ENCODE results near the gene LRP5.
"Not testable (repeated sequence)": the region's sequence is repeated elsewhere in the genome, so short reads cannot be mapped to it uniquely, and the experiment has no call there.

Gene LRP5

DNA sequence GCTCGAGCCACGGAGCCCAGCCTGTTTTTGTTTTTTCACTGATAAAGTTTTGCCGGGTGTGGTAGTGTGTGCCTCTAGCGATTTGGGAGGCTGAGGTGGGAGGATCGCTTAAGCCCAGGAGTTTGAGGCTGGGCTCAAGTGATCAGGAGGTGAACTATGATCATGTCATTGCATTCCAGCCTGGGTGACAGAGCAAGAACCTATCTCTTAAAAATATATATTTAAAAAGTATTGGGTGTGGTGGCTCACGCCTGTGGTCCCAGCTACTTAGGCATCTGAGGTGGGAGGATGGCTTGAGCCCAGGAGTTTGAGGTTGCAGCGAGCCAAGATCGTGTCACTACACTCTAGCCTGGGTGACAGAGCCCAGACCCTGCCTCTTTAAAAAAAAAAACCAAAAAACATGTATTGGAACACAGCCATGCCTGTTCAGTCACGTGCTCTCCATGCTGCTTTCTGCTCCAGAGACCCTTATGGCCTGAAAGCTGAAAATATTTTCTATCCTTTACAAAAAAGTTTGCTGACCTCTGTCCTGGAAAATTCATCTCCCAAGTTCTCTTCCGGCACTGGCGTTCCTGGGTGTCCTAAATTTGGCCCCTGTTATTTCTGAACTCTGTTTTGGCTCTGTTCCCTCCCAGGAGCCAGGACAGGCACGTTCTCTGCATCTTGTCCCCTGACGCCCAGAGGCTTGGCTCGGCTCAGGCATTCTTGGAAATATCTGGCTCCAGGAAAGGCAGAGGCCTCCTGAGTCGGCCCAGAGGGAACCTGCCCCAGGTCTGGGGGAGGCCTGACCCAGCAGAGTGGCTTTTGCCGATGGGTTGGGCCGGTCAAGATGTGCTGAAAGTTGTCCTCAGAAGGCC is 86.8 kb downstream of the LRP5 start:
- no peak for DNase-seq

DNA sequence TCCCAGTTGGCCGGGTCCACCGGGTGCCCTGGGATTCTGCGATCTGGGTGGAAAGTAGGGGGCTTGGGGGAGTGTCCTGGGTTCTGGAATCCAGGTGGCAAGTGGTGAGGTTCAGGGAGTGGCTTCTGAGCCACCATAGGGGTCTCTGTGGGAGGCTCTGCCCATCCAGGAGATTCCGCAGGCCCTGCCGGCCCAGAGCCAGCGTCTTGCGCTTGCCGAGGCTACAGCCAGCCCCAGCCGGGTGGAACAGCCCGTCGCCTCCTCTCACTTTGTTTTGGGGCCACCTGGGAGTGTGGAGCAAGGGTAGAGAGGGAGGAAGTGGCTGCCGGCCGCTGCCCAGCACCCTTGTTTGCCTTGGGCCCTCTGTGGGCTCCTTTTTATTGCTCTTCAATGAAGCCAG is 87.5 kb downstream of the LRP5 start:
- DNase-seq = no peak

DNA sequence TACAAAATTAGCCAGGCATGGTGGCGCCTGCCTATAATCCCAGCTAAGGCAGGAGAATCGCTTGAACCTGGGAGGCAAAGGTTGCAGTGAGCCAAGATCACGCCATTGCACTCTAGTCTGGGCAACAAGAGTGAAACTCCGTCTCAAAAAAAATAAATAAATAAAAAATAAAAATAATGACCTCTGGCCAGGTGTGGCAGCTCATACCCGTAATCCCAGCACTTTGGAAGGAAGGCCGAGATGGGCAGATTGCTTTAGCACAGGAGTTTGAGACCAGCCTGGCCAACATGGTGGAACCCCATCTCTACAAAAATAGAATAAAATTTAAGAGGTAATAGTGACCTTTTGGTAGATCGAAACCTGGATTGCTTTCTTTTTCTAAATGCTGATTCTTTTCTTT is 88.2 kb downstream of the LRP5 start:
- DNase-seq = not testable (repeated sequence)

DNA sequence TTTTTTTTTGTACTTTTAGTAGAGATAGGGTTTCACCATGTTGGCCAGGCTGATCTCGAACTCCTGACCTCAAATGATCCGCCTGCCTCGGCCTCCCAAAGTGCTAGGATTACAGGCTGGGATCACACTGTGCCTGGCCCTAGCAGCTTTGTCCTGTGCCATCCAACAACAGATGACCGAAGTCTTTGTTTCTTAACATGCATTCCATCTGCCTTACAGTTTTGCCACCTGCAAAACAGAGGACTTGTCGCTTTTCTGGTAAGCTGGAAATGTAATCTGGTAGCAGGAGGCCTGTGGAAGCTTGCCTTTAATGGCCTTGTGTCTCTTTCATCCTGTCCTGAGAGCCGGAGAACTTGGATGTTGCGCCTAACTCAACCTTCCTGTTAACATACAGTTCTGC is 89.5 kb downstream of the LRP5 start:
- no peak for DNase-seq

DNA sequence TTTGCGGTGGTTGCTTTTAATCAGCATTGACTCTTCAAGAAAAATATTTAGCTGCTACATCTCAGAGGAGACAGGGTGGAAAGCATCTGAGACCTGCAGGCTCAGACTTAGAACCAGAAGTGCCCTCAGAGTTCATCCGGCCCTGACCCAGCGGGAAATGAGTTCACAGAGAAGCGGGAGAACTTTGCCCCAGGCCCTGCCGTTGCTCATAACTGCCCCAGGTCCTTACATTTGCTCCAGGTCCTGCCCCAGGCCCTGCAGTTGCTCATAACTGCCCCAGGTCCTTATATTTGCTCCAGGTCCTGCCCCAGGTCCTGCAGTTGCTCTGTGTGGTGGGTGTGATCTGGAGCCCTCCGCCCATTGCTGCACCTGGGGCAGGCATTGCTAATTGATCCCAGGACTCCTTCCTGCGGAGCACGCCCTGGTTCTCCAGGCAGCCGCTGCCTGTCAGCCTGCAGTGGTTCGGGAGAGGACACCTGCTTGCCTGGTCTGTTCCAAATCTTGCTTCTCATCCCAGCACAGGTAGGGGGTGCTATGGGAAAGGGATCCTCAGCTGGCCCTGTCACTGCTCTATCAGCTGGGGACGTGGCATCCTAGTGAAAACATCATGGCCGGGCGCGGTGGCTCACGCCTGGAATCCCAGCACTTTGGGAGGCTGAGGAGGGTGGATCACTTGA is 90.1 kb downstream of the LRP5 start:
- no peak for DNase-seq

DNA sequence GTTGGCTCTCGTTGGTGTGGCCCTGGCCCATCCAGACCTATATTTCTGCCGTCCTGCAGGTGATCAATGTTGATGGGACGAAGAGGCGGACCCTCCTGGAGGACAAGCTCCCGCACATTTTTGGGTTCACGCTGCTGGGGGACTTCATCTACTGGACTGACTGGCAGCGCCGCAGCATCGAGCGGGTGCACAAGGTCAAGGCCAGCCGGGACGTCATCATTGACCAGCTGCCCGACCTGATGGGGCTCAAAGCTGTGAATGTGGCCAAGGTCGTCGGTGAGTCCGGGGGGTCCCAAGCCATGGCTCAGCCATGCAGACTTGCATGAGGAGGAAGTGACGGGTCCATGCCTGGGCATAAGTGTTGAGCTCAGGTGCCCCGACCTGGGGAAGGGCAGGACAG is 91.0 kb downstream of the LRP5 start:
- no peak for DNase-seq

DNA sequence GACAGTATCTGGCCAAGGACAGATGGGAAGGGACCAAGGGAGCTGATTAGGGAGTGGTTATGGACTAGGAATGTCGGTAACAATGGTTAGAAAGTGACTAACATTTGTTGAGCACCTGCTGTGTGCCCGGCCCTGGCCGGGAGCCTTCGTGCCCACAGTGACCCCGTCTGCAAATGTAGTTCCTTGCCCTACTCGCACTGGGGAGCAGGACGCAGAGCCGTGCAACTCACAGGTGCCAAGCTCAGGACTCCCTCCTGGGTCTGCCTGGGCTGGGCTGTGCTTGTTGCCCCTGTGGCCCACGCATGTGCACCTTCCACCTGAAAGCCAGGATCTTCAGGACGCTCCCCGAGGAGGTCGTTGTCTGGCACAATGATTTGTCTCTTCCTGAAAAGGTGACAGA is 91.4 kb downstream of the LRP5 start:
- DNase-seq = no peak

DNA sequence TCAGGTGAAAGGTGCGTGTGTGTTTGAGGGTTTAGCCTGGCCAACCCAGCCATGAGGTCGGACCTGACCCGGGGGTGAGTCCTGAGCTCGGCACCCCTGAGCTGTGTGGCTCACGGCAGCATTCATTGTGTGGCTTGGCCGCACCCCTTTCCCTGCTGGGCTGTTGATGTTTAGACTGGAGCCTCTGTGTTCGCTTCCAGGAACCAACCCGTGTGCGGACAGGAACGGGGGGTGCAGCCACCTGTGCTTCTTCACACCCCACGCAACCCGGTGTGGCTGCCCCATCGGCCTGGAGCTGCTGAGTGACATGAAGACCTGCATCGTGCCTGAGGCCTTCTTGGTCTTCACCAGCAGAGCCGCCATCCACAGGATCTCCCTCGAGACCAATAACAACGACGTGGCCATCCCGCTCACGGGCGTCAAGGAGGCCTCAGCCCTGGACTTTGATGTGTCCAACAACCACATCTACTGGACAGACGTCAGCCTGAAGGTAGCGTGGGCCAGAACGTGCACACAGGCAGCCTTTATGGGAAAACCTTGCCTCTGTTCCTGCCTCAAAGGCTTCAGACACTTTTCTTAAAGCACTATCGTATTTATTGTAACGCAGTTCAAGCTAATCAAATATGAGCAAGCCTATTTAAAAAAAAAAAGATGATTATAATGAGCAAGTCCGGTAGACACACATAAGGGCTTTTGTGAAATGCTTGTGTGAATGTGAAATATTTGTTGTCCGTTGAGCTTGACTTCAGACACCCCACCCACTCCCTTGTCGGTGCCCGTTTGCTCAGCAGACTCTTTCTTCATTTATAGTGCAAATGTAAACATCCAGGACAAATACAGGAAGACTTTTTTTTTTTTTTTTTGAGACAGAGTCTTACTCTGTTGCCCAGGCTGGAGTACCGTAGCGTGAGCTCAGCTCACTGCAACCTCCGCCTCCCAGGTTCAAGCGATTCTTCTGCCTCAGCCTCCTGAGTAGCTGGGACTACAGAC is 94.2 kb downstream of the LRP5 start:
- DNase-seq = no peak

DNA sequence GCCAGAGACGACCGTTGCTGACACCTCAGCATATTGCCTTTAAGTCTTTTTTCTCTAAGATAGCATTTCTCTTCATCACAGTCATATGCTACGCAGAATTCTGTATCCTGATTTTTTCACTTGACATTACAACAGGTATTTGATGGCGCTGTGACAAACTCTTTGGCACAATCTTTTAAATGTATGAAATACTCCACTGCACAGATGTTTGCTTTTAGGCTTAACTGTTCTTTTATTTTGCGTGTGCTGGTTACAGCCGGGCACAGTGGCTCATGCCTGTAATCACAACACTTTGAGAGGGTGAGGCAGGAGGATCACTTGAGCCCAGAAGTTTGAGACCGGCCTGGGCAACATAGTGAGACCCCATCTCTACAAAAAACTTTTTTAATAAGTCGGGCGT is 96.1 kb downstream of the LRP5 start:
- no peak for DNase-seq

DNA sequence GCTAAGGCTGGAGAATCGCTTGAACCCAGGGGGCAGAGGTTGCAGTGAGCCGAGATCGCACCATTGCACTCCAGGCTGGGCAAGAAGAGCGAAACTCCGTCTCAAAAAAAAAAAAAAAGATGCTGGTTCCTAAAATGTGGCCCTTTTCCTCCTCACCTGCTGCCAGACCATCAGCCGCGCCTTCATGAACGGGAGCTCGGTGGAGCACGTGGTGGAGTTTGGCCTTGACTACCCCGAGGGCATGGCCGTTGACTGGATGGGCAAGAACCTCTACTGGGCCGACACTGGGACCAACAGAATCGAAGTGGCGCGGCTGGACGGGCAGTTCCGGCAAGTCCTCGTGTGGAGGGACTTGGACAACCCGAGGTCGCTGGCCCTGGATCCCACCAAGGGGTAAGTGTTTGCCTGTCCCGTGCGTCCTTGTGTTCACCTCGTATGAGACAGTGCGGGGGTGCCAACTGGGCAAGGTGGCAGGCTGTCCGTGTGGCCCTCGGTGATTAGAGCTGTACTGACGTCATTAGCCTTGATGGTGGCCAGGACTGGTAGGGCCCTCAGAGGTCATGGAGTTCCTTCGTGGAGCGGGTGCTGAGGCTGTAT is 97.5 kb downstream of the LRP5 start:
- no peak for DNase-seq

DNA sequence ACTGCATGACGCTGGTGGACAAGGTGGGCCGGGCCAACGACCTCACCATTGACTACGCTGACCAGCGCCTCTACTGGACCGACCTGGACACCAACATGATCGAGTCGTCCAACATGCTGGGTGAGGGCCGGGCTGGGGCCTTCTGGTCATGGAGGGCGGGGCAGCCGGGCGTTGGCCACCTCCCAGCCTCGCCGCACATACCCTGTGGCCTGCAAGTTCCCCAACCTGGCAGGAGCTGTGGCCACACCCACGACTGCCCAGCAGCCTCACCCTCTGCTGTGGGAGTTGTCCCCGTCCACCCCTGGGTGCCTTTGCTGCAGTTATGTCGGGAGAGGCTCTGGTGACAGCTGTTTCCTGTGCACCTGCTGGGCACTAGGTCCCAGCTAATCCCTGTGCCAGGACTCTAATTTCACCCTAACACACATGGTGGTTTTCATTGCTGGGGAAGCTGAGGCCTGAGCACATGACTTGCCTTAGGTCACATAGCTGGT is 99.2 kb downstream of the LRP5 start:
- DNase-seq = no peak

DNA sequence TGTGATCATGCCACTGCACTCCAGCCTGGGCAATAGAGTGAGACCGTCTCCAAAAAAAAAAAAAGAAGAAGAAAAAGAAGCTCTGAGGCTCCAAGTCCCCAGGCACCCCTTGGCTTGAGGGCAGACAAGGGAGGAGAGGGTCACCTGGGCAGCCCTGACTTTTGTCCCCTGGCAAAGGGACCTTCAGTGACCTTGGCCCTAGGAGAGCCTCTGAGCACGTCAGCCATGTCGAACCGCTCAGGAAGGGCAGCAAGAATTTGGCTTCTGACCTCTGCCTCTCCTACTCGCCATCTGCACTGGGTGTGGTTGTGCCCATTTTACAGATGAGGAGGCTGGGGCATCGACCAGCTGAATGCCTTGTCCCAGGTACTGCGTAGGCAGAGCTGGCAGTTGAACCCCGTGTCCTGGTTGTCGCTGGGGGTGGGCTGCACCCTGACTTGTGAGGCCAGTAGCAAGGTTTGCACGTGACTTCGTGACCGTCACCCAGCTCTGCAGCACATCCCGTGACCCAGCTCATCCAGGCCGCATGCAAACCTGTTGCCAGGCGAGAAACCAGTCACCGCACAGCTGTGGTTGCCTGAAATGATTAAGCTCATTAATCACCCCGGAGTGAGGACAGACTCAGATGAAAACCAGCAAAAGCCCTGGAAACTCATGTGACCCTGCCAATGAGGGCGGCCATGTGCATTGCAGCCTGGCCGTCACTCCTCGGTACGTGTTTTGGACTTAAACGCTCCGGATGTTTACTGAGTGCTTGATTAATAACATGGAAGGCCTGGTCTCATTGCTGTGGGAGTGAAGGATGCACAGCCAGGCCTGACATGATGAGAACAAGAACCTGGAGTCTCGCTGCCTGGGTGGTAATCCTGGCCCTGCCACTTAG is 100.4 kb downstream of the LRP5 start:
- DNase-seq = no peak

DNA sequence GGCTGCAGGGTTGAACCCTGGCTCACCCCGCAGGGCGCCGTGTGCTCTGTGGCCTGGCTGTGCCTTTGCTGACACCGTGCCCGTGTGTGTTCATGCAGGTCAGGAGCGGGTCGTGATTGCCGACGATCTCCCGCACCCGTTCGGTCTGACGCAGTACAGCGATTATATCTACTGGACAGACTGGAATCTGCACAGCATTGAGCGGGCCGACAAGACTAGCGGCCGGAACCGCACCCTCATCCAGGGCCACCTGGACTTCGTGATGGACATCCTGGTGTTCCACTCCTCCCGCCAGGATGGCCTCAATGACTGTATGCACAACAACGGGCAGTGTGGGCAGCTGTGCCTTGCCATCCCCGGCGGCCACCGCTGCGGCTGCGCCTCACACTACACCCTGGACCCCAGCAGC is 101.2 kb downstream of the LRP5 start:
- DNase-seq = no peak

DNA sequence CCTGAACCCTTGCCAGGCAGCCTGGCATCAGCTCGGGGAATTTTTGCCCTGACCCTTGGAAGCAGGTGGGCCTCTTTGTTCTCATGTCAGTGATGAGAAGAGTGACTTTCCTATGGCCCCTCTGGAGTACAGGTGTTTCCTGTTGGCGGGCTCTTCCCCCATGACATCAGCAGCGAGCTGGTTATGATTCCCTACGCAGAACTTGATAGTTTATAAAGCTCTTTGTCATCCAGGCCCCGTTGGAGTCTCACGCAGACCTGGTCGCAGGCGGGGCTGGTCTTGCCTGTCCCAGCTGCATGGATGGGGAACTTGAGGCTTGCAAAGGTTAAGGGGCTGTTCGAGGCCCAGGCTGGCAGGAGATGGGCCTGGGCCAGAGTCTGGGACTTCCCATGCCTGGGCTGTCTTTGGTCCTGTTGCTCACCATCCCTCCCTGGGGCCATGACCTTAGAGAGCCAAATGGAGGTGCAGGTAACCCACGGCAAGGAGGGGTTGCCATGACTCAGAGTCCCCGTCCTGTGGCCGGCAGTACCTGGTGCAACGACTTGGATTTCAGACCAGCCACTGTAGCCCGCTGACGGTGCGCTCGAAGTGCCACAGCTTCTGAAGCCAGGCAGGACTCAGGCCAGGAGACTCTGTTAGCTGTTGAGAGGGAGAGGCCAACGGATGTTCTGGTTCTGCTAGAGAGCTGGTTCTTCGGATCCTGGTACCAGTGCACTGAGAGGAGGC is 102.3 kb downstream of the LRP5 start:
- no peak for DNase-seq

DNA sequence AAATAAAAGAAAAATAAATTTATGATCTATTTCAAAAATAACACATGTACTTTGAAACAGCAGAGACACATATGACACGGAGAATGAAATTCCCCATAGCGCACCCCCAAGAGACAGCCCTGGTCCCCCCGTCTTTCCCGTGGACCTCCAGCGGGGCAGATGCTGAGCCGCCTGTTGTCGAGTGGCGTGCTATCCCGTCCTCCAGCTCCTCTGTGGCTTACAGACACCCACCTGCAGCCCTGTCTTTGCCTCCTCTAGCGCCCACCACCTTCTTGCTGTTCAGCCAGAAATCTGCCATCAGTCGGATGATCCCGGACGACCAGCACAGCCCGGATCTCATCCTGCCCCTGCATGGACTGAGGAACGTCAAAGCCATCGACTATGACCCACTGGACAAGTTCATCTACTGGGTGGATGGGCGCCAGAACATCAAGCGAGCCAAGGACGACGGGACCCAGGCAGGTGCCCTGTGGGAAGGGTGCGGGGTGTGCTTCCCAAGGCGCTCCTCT is 103.7 kb downstream of the LRP5 start:
- DNase-seq = no peak

DNA sequence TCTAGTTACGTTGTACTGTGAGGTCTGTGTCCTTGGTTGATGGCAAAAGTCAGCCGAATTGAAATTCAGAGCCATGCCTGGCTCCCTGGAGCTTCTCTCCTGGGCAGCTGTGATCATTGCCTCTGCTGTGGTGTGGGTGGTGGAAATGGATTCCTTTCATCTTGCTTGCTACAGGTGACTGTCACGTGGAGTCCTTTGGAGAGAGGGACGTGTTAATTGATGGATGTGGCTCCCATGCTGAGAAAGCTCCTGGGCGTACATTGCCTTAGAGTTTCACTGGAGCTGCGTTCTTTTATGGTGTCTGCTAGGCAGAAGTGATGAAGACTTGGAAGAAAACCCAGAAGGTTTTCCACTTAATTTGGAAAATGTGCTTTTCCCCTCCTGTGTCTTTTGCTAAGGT is 106.3 kb downstream of the LRP5 start:
- no peak for DNase-seq

DNA sequence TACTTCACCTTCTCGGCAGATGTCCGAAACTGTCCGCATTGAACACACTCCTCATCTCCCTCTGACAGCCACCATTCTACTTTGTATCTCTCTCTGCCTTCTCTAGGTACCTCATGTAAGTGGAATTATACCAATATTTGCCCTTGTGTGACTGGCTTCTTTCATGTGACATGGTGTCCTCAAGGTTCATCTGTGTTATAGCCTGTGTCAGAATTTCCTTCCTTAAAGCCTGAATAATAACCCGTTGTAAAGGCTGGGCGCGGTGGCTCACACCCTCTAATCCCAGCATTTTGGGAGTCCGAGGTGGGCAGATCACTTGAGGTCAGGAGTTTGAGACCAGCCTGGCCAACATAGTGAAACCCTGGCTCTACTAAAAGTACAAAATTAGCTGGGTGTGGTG is 107.8 kb downstream of the LRP5 start:
- DNase-seq = no peak

DNA sequence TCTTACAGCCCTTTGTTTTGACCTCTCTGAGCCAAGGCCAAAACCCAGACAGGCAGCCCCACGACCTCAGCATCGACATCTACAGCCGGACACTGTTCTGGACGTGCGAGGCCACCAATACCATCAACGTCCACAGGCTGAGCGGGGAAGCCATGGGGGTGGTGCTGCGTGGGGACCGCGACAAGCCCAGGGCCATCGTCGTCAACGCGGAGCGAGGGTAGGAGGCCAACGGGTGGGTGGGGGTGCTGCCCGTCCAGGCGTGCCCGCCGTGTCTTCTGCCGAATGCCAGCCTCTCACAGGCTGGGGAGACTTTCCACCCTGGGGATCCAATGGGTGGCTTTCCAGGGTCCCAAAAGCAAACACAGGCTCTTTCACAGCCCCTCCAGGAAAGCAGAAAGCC is 111.1 kb downstream of the LRP5 start:
- no peak for DNase-seq

DNA sequence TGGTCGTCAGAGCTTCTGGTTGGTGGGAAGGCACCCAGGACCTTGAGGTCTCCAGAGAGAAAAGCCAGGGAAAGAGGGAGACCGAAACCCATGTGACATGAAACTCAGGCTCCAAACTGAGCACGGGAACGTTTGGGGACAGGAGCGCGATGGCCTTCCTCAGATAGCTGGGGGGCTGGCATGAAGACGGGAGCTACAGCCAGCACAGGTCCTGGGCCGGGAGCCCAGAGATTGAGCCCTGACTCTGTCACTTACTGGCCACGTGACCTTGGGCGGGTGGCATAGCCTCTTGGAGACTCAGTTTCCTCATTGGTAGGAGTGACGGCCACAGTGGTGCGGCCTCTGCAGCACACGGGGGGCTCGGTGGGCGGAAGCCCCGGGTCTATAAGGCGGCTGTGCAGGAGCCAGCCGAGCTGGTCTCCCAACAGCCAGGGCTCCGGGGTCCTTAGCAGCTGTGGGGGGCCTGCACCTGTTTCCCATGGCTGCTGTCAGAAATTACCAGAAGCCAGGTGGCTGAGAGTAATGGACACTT is 111.8 kb downstream of the LRP5 start:
- no peak for DNase-seq
